ENCODE measurements around the gene SLCO1C1.

- TF ChIP-seq FOS (IDR thresholded peaks at IDR 0.05; ENCODE audit: low read depth, low read length) (no peak), CTCF (conservative IDR thresholded peaks at IDR 0.05; ENCODE audit: low read depth, low read length) (no peak)
Observed at GRCh38 chr12:20801035-20801434, 105.9 kb downstream of the SLCO1C1 start.

Measured in IMR-90 (cell line).